Measurements from ENCODE around the gene FHIT.

DNA sequence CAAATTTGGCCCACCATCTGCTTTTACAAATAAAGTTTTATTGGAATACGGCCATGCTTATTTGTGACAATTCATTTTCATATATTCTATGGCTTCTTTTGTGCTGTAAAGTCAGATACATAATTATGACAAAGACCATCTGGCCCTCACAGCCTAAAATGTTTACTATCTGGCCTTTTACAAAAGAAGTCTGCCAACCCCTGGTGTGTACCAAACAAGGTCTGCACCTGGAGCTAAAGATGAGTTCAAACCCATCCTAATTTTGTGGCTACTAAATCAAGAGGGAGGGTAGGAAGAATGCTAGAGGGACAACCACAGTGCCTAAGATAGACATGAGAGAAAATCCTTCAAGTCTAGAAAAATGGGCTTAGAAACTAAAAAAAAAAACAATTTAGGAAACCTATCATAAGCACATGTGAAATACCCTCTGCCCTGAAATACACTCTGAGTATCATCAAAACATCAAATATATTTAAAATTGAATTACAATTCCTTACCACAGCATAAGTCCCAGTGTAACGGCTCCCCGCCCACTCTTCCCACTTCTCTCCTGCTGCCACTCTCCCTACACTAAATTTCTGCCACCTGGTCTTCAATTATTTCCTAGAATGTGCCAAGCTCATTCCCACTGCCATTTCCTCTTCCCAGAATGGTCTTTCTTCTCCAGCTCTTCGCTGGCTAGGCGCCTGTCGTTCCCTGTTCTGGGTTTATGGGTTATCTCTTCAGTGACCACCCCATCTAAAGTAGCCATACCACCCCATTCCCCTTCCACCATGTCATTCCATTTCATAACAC, 1250.7 kb downstream of the FHIT start:
- TF ChIP-seq, protein P1, sequence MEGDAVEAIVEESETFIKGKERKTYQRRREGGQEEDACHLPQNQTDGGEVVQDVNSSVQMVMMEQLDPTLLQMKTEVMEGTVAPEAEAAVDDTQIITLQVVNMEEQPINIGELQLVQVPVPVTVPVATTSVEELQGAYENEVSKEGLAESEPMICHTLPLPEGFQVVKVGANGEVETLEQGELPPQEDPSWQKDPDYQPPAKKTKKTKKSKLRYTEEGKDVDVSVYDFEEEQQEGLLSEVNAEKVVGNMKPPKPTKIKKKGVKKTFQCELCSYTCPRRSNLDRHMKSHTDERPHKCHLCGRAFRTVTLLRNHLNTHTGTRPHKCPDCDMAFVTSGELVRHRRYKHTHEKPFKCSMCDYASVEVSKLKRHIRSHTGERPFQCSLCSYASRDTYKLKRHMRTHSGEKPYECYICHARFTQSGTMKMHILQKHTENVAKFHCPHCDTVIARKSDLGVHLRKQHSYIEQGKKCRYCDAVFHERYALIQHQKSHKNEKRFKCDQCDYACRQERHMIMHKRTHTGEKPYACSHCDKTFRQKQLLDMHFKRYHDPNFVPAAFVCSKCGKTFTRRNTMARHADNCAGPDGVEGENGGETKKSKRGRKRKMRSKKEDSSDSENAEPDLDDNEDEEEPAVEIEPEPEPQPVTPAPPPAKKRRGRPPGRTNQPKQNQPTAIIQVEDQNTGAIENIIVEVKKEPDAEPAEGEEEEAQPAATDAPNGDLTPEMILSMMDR (IDR thresholded peaks at IDR 0.05; ENCODE audit: low read depth, low read length, poor library complexity, severe bottlenecking) = no peak
- no peak for TF ChIP-seq EZH2phosphoT487 (IDR thresholded peaks at IDR 0.05; ENCODE audit: borderline replicate concordance, low read length)
